HepG2 (cell line): ENCODE data around the gene SAE1. TPM values are rescaled to one million over a fixed set of nuclear protein-coding genes. Genes with fewer than 3 reads are reported as not detected.

Source experiments
- AKAP8 ChIP-seq: sonication (generic); formaldehyde crosslinking; IDR thresholded peaks from 2 replicates; pipeline ENCODE4 v1.5.1; 2020; ENCODE audit warnings: mild to moderate bottlenecking, missing genetic modification reagents
- CENPX ChIP-seq: sonication (generic); formaldehyde crosslinking; IDR thresholded peaks from 2 replicates; pipeline ENCODE4 v1.9.0; 2021; ENCODE audit warnings: mild to moderate bottlenecking, missing genetic modification reagents, moderate library complexity
- GATA4 ChIP-seq: sonication (generic); IDR thresholded peaks from 2 replicates; pipeline ENCODE4 v1.6.1; 2016; ENCODE audit warnings: antibody characterized with exemption, low read depth, borderline replicate concordance
- GFI1 ChIP-seq: sonication (generic); formaldehyde crosslinking; IDR thresholded peaks from 2 replicates; pipeline ENCODE4 v1.5.0; 2020; ENCODE audit warnings: missing genetic modification reagents, mild to moderate bottlenecking, borderline replicate concordance
- NR2F2 ChIP-seq: IDR thresholded peaks from 2 replicates; pipeline ENCODE4 v1.6.1; 2012; ENCODE audit warnings: low read depth, inconsistent platforms, borderline replicate concordance
- PHF20 ChIP-seq: sonication (generic); formaldehyde crosslinking; IDR thresholded peaks from 2 replicates; pipeline ENCODE4 v1.5.0; 2020; ENCODE audit warnings: mild to moderate bottlenecking, missing genetic modification reagents
- PITX1 ChIP-seq: sonication (generic); formaldehyde crosslinking; IDR thresholded peaks from 2 replicates; pipeline ENCODE4 v1.5.1; 2020; ENCODE audit warnings: mild to moderate bottlenecking, missing genetic modification reagents
- PRDM4 ChIP-seq: sonication (generic); formaldehyde crosslinking; IDR thresholded peaks from 2 replicates; pipeline ENCODE4 v1.9.0; 2021; ENCODE audit warnings: missing genetic modification reagents, borderline replicate concordance
- PREB ChIP-seq: sonication (generic); formaldehyde crosslinking; IDR thresholded peaks from 2 replicates; pipeline ENCODE4 v1.4.0; 2020; ENCODE audit warnings: missing genetic modification reagents
- SRSF1 ChIP-seq: fragments of 200-400 bp; formaldehyde crosslinking; optimal IDR thresholded peaks from 2 replicates; pipeline ENCODE3; 2017; ENCODE audit warnings: mild to moderate bottlenecking, low read depth, low read length, moderate library complexity
- TCF7 ChIP-seq: sonication (generic); IDR thresholded peaks from 2 replicates; pipeline ENCODE4 v1.6.1; 2016; ENCODE audit warnings: antibody characterized with exemption, low read depth
- YEATS4 ChIP-seq: sonication (generic); formaldehyde crosslinking; IDR thresholded peaks from 2 replicates; pipeline ENCODE4 v1.4.0; 2020; ENCODE audit warnings: missing genetic modification reagents, borderline replicate concordance
- ZBTB7A ChIP-seq: sonication (generic); formaldehyde crosslinking; IDR thresholded peaks from 2 replicates; pipeline ENCODE4 v1.8.0; 2022; ENCODE audit warnings: mild to moderate bottlenecking, missing genetic modification reagents
- ZFP36L2 ChIP-seq: sonication (generic); formaldehyde crosslinking; IDR thresholded peaks from 2 replicates; pipeline ENCODE4 v1.4.0; 2020; ENCODE audit warnings: missing genetic modification reagents
- ZFYVE20 ChIP-seq: sonication (generic); formaldehyde crosslinking; IDR thresholded peaks from 2 replicates; pipeline ENCODE4 v1.8.0; 2023; ENCODE audit warnings: low read depth, mild to moderate bottlenecking, moderate library complexity, missing genetic modification reagents, borderline replicate concordance
- ZNF34 ChIP-seq: sonication (generic); formaldehyde crosslinking; IDR thresholded peaks from 2 replicates; pipeline ENCODE4 v1.4.0; 2020; ENCODE audit warnings: mild to moderate bottlenecking, missing genetic modification reagents, borderline replicate concordance
- ZNF724P ChIP-seq: sonication (generic); formaldehyde crosslinking; IDR thresholded peaks from 2 replicates; pipeline ENCODE4 v1.8.0; 2022; ENCODE audit warnings: missing genetic modification reagents, borderline replicate concordance
- ZNF782 ChIP-seq: sonication (generic); formaldehyde crosslinking; IDR thresholded peaks from 2 replicates; pipeline ENCODE4 v1.4.0; 2020; ENCODE audit warnings: missing genetic modification reagents, mild to moderate bottlenecking, borderline replicate concordance
- polyA plus RNA-seq, 8 experiments: library from polyadenylated mRNA; depleted of rRNA in 3 of 8; stranded (reverse) in 7 of 8; unstranded in 1 of 8; fragments of >200 nt; fragmentation: Illumina TruSeq in 4 of 8; extraction: Trizol in 4 of 8; gene quantifications; 2 replicates each; pipeline versions ENCODE4 v1.2.1 to v1.2.3, GENCODE V29; 2011 to 2016; ENCODE audit warnings: low read depth in 4 of 8, missing spikeins in 1 of 8, mixed read lengths in 1 of 8; ENCODE audit not compliant: insufficient read depth in 1 of 8
- total RNA-seq, 5 experiments: library from RNA; depleted of rRNA; stranded (reverse); fragments of >200 nt; fragmentation: Illumina TruSeq; extraction: Trizol; gene quantifications; 2 replicates each; pipeline ENCODE4 v1.2.3, GENCODE V29; 2016; ENCODE audit warnings: low read depth in 1 of 5
- TF ChIP-seq, protein P1 (sequence below): sonication (generic); formaldehyde crosslinking; IDR thresholded peaks from 2 replicates; pipeline ENCODE4 v1.4.0; 2020; ENCODE audit warnings: missing genetic modification reagents
- TF ChIP-seq, protein P2 (sequence below): sonication (generic); formaldehyde crosslinking; IDR thresholded peaks from 2 replicates; pipeline ENCODE4 v1.9.0; 2022; ENCODE audit warnings: low read depth, missing genetic modification reagents
- TF ChIP-seq, protein P3 (sequence below): sonication (generic); formaldehyde crosslinking; IDR thresholded peaks from 2 replicates; pipeline ENCODE4 v1.4.0; 2020; ENCODE audit warnings: missing genetic modification reagents

The SAE1 gene
- total and polyA plus RNA-seq, 2 of the 13 experiments (the other 11 are each of a cell fraction or from before 2014, with no cell fraction given), result 87.6 to 197 TPM

- no peak for TF ChIP-seq PRDM4 (CRISPR knock-in tag)
- TF ChIP-seq PREB (CRISPR knock-in tag), result no peak
- no peak for TF ChIP-seq ZNF724P (CRISPR knock-in tag)
- TF ChIP-seq, protein P1, sequence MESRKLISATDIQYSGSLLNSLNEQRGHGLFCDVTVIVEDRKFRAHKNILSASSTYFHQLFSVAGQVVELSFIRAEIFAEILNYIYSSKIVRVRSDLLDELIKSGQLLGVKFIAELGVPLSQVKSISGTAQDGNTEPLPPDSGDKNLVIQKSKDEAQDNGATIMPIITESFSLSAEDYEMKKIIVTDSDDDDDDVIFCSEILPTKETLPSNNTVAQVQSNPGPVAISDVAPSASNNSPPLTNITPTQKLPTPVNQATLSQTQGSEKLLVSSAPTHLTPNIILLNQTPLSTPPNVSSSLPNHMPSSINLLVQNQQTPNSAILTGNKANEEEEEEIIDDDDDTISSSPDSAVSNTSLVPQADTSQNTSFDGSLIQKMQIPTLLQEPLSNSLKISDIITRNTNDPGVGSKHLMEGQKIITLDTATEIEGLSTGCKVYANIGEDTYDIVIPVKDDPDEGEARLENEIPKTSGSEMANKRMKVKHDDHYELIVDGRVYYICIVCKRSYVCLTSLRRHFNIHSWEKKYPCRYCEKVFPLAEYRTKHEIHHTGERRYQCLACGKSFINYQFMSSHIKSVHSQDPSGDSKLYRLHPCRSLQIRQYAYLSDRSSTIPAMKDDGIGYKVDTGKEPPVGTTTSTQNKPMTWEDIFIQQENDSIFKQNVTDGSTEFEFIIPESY (CRISPR knock-in tag), result no peak
- TF ChIP-seq CENPX (CRISPR knock-in tag), result no peak
- no peak; the same call in 1 of the 2 replicates for TF ChIP-seq GFI1 (CRISPR knock-in tag)
- TF ChIP-seq, protein P2, sequence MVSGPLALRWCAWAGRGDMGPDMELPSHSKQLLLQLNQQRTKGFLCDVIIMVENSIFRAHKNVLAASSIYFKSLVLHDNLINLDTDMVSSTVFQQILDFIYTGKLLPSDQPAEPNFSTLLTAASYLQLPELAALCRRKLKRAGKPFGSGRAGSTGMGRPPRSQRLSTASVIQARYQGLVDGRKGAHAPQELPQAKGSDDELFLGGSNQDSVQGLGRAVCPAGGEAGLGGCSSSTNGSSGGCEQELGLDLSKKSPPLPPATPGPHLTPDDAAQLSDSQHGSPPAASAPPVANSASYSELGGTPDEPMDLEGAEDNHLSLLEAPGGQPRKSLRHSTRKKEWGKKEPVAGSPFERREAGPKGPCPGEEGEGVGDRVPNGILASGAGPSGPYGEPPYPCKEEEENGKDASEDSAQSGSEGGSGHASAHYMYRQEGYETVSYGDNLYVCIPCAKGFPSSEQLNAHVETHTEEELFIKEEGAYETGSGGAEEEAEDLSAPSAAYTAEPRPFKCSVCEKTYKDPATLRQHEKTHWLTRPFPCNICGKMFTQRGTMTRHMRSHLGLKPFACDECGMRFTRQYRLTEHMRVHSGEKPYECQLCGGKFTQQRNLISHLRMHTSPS (CRISPR knock-in tag), result no peak
- no peak for TF ChIP-seq PITX1 (CRISPR knock-in tag)
- no peak for TF ChIP-seq NR2F2
- no peak for TF ChIP-seq ZFYVE20 (CRISPR knock-in tag)
- TF ChIP-seq ZNF34 (CRISPR knock-in tag), result no peak
- no peak for TF ChIP-seq GATA4
- no peak for TF ChIP-seq ZFP36L2 (CRISPR knock-in tag)
- TF ChIP-seq, protein P3, sequence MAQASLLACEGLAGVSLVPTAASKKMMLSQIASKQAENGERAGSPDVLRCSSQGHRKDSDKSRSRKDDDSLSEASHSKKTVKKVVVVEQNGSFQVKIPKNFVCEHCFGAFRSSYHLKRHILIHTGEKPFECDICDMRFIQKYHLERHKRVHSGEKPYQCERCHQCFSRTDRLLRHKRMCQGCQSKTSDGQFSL (CRISPR knock-in tag), result no peak; the same call in 1 of the 2 replicates
- no peak; the same call in 1 of the 2 replicates for TF ChIP-seq PHF20
- TF ChIP-seq SRSF1, result peak; percentile 25
- no peak; the same call in 1 of the 2 replicates for TF ChIP-seq ZBTB7A
- peak; percentile 6; the same call in 1 of the 2 replicates for TF ChIP-seq AKAP8 (CRISPR knock-in tag)
- peak; percentile 0; the same call in 1 of the 2 replicates for TF ChIP-seq ZNF782 (CRISPR knock-in tag)
- TF ChIP-seq YEATS4 (CRISPR knock-in tag), result peak; percentile 49; the same call in 1 of the 2 replicates
- 0 out of 2 replicates have a peak, but pooled peaks have one; percentile 2 for TF ChIP-seq TCF7
Measured at GRCh38 chr19:47226426-47227351, 96.1 kb downstream of the SAE1 start (continued).
